ENCODE results near the gene SPPL2B.

SPPL2B gene

GRCh38 chr19:2302319-2303210 is 25.9 kb upstream of the SPPL2B start:
- no peak for DNase-seq

GRCh38 chr19:2303211-2303798 is 25.2 kb upstream of the SPPL2B start:
- DNase-seq: no peak

- no peak for DNase-seq
Observed at GRCh38 chr19:2305452-2306280, 22.8 kb upstream of the SPPL2B start.

GRCh38 chr19:2306281-2306806 is 22.1 kb upstream of the SPPL2B start:
- no peak for DNase-seq

- no peak for DNase-seq
Observed at GRCh38 chr19:2306971-2307370, 21.5 kb upstream of the SPPL2B start.

GRCh38 chr19:2307518-2308012 is 20.9 kb upstream of the SPPL2B start:
- DNase-seq: no peak

- no peak for DNase-seq
Observed at GRCh38 chr19:2308114-2308556, 20.3 kb upstream of the SPPL2B start, which contains the start of gene LINGO3. Gene LINGO3 (minus strand): TSS chr19:2308154. CDS start chr19:2291776, 16,378 bp downstream.

GRCh38 chr19:2309734-2310362 is 18.6 kb upstream of the SPPL2B start:
- no peak for DNase-seq

GRCh38 chr19:2311093-2311492 is 17.4 kb upstream of the SPPL2B start:
- DNase-seq: no peak

GRCh38 chr19:2312820-2313501 is 15.5 kb upstream of the SPPL2B start:
- DNase-seq: no peak

GRCh38 chr19:2315121-2315817 is 13.2 kb upstream of the SPPL2B start:
- DNase-seq: no peak

- no peak for DNase-seq
Observed at GRCh38 chr19:2315818-2316353, 12.6 kb upstream of the SPPL2B start.

- DNase-seq: no peak
Observed at GRCh38 chr19:2317300-2317699, 11.2 kb upstream of the SPPL2B start.

- DNase-seq: no peak
Observed at GRCh38 chr19:2317756-2318155, 10.7 kb upstream of the SPPL2B start.

- DNase-seq: no peak
Observed at GRCh38 chr19:2318923-2319322, 9.6 kb upstream of the SPPL2B start.

- no peak for DNase-seq
Observed at GRCh38 chr19:2319551-2319950, 8.9 kb upstream of the SPPL2B start.

GRCh38 chr19:2320049-2320448 is 8.4 kb upstream of the SPPL2B start:
- no peak for DNase-seq

GRCh38 chr19:2320939-2321338 is 7.5 kb upstream of the SPPL2B start:
- DNase-seq: no peak

- no peak for DNase-seq
Observed at GRCh38 chr19:2321565-2322283, 6.8 kb upstream of the SPPL2B start.

GRCh38 chr19:2323707-2324106 is 4.8 kb upstream of the SPPL2B start:
- DNase-seq: no peak

All from cortex of kidney (tissue), 1 donor.